ENCODE data around the gene CDC123. TPM values are rescaled to one million over a fixed set of nuclear protein-coding genes. Genes with fewer than 3 reads are reported as not detected.
A peak's percentile ranks its signal among the peaks of the same experiment; 100 is the strongest.

CDC123 gene
- total RNA-seq, 2 donors from 2014 or later = 56.7 to 83.8 TPM

DNA sequence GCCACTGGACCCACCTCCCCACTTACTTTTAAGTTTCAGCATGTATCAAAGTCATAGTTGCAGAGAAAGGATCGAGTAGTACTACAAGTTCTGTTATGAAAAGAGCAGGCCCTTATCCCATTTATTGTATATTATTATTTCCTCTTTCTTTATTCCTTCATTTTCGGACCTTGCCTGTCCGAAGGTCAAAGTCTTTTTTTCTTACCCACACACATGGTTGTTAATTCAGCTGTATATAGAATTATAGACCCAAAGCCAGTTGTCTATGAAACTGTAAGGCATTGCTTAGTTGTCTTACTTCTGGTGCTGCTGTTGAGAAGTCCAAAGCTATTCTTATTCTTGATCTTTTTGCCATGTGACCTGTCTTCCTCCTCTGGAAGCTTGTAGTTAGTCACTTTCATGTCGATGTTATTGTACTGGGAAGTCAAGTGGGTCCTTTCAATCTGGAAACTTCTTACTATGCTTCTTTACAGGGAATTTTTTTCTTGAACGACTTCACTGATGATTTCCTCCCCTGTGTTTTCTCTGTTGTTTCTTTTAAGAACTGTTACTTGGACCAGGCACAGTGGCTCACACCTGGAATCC, 8.6 kb upstream of the CDC123 start:
- no peak for DNase-seq
- intact Hi-C loops (cut with DNase I) = no loop called here
- no peak for ATAC-seq

- DNase-seq (no peak), ATAC-seq (no peak)
- intact Hi-C loops (cut with DNase I) = no loop called here
Observed at GRCh38 chr10:12188656-12189055, 7.3 kb upstream of the CDC123 start.

DNA sequence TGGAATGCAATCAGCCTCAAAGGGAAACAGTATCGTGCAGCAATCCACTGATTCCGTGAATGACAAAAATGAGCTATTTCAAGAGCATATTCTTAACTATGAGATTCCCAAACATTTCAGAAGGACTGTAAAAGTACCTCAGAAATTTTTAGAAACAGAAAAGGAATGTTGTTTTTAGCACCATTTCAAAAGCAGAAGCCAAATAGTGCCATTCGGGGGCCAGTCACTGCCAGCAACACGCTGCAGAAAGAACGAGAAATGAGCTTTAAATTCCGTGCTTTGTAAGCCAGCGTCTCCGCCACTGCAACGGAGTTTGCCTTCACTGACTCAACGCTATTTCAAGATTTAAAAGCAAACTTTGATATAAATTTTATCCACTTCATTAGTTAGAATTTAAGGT, 6.6 kb upstream of the CDC123 start:
- no peak for ATAC-seq
- intact Hi-C loops (cut with DNase I) = no loop called here
- no peak for DNase-seq

GRCh38 chr10:12191715-12192114, 4.3 kb upstream of the CDC123 start:
- intact Hi-C loops (cut with DNase I) = no loop called here
- no peak for DNase-seq
- no peak for ATAC-seq

DNA sequence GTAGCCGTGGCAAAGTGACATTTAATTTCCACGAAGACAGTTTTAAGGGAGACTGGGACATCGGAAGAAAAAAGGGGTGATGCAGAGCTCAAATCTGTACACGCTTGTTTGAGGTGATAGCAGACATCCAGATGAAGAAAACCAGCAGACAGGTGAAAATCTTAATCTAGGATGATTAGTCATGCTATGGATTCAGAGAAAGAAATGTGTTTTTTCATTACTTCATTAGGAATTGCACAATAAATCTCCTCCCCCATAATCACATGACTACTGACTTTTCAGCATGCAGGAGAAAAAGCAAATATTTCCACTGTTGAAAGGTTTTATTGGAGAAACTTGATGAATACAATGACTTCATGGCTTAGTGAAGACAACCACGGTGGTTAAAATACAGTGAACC, 2.8 kb upstream of the CDC123 start:
- intact Hi-C loops (cut with DNase I) = no loop called here
- ATAC-seq = no peak
- DNase-seq = no peak

DNA sequence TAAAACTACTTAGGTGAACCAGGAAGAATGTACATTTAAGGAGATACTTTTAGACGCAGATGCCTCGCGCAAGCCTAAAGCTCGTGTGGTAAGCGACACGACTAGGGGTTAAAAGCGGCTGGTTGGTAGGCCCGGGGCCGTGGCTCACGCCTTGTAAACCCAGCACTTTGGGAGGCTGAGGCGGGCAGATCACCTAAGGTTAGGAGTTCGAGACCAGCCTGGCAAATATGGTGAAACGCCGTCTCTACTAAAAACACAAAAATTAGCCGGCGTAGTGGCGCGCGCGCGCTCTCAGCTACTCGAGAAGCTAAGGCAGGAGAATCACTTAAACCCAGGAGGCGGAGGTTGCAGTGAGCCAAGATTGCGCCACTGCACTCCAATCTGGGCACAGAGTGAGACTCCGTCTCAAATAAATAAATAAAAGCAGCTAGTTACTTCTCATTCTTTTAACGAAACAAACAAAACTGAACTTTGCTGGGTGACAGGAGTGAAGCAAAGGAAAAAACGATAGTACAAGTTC, 1.2 kb upstream of the CDC123 start:
- ATAC-seq (peak; percentile 43 to 50), DNase-seq (peak; percentile 54)
- intact Hi-C loops (cut with DNase I) = no loop called here

- no peak for DNase-seq
- peak in 1 of 2 donors; percentile 32 for ATAC-seq
- intact Hi-C loops (cut with DNase I) = no loop called here
Observed at GRCh38 chr10:12195281-12195602, 746 bp upstream of the CDC123 start.

DNA sequence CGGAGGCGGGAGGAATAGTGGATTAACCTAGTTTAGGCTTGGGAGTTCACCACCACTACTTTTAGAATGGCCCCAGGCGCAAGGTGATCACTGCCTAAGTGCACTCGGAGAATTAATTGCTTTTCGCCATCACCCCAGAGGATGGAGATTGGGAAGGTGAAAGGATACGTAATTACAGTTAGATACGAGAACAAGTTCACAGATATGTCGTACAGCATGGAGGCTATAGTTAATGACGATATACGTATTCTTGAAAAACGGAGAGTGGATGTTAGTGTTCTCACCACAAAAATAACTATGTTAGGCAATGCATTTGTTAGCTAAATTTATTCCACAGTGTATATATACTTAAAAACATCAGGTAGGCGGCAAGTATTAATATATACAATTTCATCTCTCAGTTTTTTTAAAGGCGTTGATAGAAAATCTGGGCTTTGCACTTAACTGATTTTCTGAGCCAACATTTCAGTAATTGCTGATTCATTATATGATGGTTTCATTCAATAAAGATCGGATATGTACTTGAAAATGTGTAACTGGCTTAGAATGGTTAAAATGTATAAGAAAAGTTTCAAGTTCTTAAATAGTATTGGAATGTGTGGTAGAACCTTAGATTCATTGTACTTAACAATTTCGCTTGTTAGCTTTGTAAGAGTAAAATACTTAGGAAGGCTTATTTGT, 683 bp downstream of the CDC123 start:
- DNase-seq (no peak), ATAC-seq (no peak)
- intact Hi-C loops (cut with DNase I) = no loop called here

DNA sequence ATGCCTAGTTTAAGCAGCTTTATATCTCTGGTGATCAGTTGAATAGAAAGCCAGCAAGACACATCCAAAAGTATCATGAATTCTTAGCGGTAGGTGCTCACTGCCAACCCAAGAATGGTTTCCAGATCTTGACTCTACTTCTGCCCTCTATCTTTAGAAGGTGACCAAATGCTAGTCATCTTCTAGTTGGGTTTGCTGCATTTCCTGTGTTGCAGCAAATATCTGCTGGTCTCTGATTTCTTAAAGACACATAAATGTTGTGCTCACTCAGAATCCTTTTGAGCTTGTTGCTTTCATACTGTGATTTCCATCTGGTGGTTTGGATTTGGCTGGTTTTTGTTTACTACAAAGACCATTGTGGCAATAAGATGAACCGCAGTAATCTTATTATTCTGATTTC, 2.2 kb downstream of the CDC123 start:
- ATAC-seq (no peak), DNase-seq (no peak)
- intact Hi-C loops (cut with DNase I) = no loop called here

- intact Hi-C loops (cut with DNase I) = loop anchor here in 1 of 2 donors (5.0 kb wide), 1 partner anchor 796 kb away; no protein-coding TSS in a partner anchor
- no peak for DNase-seq
- no peak for ATAC-seq
Observed at GRCh38 chr10:12200850-12201249, 4.9 kb downstream of the CDC123 start.

DNA sequence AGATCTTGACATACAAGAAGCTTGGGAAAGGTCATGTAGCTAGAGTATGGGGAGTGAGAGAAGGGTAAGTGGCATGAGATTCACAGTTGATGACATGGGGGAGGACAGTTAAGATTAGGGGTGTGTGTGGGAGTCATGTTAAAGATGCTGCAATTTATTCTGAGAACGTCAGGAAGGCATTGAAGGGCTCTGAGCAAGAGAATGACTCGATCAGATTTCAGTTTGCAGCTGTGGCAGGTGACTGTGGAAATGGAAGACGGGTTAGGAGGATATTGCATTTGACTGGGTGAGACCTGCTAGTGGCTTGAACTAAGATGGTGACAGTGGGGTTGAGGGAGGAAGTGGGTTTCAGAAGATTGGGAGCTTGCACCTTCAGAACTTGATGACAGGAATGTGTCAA, 5.6 kb downstream of the CDC123 start:
- ATAC-seq (no peak), DNase-seq (no peak)
- intact Hi-C loops (cut with DNase I) = loop anchor here in 1 of 2 donors (5.0 kb wide), 1 partner anchor 796 kb away; no protein-coding TSS in a partner anchor

DNA sequence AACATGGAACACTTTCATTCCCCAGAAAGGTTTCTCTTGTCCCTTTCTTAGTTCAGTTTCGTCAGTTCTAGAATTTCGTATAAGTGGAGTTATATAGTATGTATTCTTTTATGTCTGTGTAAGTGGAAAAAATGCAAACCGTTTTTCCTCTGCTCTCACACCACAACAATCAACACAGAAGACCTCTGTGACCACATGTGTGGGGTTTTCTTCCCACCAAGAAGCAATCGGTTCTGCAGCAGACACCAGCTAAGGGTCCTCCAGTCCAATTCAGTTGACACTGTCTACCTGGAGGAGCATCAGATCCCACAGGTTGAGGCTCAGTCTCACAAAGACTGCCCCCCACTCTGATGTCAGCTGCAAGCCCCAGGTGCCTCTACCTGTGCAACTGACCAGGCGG, 6.2 kb downstream of the CDC123 start:
- intact Hi-C loops (cut with DNase I) = loop anchor here in 1 of 2 donors (5.0 kb wide), 1 partner anchor 795 kb away; no protein-coding TSS in a partner anchor
- DNase-seq = no peak
- ATAC-seq = no peak

GRCh38 chr10:12205082-12205481, 9.1 kb downstream of the CDC123 start:
- ATAC-seq (no peak), DNase-seq (no peak)
- intact Hi-C loops (cut with DNase I) = no loop called here

- ATAC-seq (no peak), DNase-seq (no peak)
- intact Hi-C loops (cut with DNase I) = no loop called here
Observed at GRCh38 chr10:12207114-12207513, 11.1 kb downstream of the CDC123 start.

- ATAC-seq (no peak), DNase-seq (no peak)
- intact Hi-C loops (cut with DNase I) = no loop called here
Observed at GRCh38 chr10:12208460-12208859, 12.5 kb downstream of the CDC123 start.

DNA sequence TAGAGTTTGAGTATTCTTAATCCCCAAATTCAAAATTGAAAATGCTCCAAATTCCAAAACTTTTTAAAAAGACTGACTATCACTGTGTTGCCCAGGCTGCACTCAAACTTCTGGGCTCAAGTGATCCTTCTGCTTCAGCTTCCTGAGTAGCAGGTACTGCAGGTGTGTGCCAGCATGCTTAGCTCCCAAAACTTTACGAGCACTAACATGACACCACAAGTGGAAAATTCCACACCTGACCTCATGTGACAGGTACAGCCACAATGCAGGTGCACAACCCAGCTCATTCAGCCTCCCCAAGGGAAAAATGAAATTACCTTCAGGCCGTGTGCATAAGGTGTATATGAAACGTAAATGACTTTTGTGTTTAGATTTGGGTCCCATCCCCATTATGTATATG, 16.5 kb downstream of the CDC123 start:
- intact Hi-C loops (cut with DNase I) = loop anchor here in 1 of 2 donors (5.0 to 10.0 kb wide), 2 partner anchors 500 to 692 kb away; no protein-coding TSS in a partner anchor
- DNase-seq = no peak
- ATAC-seq = no peak

- intact Hi-C loops (cut with DNase I) = loop anchor here in 1 of 2 donors (5.0 to 10.0 kb wide), 2 partner anchors 499 to 691 kb away; no protein-coding TSS in a partner anchor
- DNase-seq (no peak), ATAC-seq (no peak)
Observed at GRCh38 chr10:12213621-12214020, 17.6 kb downstream of the CDC123 start.

DNA sequence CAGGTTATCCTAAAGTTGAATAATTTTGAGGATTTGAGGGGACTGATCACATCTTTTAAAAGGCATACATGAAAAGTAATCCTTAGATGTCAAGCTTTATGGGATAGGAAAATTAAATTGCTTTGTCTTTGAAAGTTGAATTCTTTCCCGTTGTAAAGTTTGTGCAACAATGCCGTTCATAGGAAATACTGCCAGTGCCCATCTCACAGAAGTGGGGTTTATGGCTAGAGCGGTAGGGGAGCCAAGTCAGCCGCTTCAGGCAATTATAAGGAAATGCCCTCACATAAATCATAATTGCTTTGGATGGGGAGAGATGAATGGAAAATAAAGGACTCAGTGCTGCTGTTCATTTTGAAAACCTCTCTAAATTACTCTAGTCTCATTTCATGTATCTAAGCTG, 18.1 kb downstream of the CDC123 start:
- intact Hi-C loops (cut with DNase I) = loop anchor here in 1 of 2 donors (5.0 to 10.0 kb wide), 2 partner anchors 498 to 691 kb away; no protein-coding TSS in a partner anchor
- ATAC-seq (no peak), DNase-seq (no peak)

- intact Hi-C loops (cut with DNase I) = loop anchor here in 1 of 2 donors (5.0 to 10.0 kb wide), 2 partner anchors 498 to 690 kb away; no protein-coding TSS in a partner anchor
- peak in 1 of 2 donors; percentile 41 for ATAC-seq
Observed at GRCh38 chr10:12214763-12215218, 18.8 kb downstream of the CDC123 start.

DNA sequence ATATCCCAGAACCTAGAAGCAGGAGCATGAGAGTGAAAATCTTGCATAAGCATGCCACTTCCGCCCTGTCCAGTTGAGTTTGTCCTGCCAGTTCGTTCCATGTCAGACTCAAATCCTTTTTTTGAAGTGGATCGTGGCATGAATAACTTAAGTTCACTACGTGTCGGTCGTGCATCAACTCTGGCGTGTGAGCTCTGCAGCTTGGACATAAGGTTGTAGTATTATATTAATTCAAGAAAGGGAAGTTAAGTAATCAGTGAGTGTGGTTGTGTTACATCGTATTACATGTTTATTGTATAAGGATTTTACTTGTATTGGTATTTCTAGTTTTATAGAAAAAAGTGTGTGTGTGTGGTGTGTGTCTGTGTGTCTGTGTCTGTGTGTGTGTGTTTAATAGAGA, 23.0 kb downstream of the CDC123 start:
- ATAC-seq (no peak), DNase-seq (no peak)
- intact Hi-C loops (cut with DNase I) = loop anchor here in 1 of 2 donors (10.0 kb wide), 1 partner anchor 686 kb away; no protein-coding TSS in a partner anchor

More at GRCh38 chr10:12214763-12215218, 18.8 kb downstream of the CDC123 start:
- no peak for DNase-seq
